ENCODE results near the gene RCBTB1. TPM values are rescaled to one million over a fixed set of nuclear protein-coding genes. Genes with fewer than 3 reads are reported as not detected.
"Not testable (repeated sequence)": the region's sequence is repeated elsewhere in the genome, so short reads cannot be mapped to it uniquely, and the experiment has no call there.

Gene RCBTB1
- total RNA-seq, 1 donor from 2014 or later: 24.2 TPM

DNA sequence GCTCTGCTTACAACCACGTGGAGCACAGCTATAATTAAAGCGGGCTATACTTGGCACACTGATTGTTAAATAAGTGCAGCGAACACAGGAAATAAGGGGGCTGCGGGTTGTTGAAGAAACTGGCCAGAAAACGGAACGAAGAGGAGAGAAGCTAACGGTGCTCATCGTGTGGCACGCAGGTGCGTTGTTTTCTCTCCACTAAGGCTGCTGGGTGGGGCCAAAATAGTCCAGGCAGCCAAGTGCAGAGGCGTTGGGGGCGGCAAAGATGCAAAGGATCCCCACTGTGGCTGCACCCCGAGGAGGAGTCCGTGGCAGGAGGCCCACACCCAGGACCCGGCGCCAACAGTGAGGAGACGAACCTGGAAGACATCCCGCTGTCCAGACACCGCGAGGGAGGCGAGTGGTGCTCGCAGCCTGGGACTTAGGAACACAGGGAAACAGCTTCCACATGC, 34.8 kb upstream of the RCBTB1 start:
- Mint-ChIP-seq H3K4me3 (no peak overlapping the region), H3K4me1 (peaks cover 7% of the 10 kb centered on the region), H3K9me3 (no peaks in the 10 kb centered on the region), H3K36me3 (no peaks in the 10 kb centered on the region), H3K27ac (no peak overlapping the region), H3K27me3 (ENCODE audit: low read depth) (no peaks in the 10 kb centered on the region)
- TF ChIP-seq, protein P1, sequence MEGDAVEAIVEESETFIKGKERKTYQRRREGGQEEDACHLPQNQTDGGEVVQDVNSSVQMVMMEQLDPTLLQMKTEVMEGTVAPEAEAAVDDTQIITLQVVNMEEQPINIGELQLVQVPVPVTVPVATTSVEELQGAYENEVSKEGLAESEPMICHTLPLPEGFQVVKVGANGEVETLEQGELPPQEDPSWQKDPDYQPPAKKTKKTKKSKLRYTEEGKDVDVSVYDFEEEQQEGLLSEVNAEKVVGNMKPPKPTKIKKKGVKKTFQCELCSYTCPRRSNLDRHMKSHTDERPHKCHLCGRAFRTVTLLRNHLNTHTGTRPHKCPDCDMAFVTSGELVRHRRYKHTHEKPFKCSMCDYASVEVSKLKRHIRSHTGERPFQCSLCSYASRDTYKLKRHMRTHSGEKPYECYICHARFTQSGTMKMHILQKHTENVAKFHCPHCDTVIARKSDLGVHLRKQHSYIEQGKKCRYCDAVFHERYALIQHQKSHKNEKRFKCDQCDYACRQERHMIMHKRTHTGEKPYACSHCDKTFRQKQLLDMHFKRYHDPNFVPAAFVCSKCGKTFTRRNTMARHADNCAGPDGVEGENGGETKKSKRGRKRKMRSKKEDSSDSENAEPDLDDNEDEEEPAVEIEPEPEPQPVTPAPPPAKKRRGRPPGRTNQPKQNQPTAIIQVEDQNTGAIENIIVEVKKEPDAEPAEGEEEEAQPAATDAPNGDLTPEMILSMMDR (IDR thresholded peaks at IDR 0.05; ENCODE audit: unreplicated experiment): no peak
- DNase-seq (ENCODE audit: low spot score in 2 of 2, unreplicated experiment in 2 of 2): no peak

GRCh38 chr13:49616676-49617065, 31.3 kb upstream of the RCBTB1 start:
- Mint-ChIP-seq H3K27ac (peak overlapping the region; percentile 80), H3K27me3 (ENCODE audit: low read depth) (no peaks in the 10 kb centered on the region), H3K9me3 (no peaks in the 10 kb centered on the region), H3K4me3 (no peak overlapping the region), H3K4me1 (peaks cover 7% of the 10 kb centered on the region), H3K36me3 (no peaks in the 10 kb centered on the region)
- TF ChIP-seq, protein P1 (IDR thresholded peaks at IDR 0.05; ENCODE audit: unreplicated experiment): no peak
- DNase-seq (ENCODE audit: low spot score in 2 of 2, unreplicated experiment in 2 of 2): no peak

DNA sequence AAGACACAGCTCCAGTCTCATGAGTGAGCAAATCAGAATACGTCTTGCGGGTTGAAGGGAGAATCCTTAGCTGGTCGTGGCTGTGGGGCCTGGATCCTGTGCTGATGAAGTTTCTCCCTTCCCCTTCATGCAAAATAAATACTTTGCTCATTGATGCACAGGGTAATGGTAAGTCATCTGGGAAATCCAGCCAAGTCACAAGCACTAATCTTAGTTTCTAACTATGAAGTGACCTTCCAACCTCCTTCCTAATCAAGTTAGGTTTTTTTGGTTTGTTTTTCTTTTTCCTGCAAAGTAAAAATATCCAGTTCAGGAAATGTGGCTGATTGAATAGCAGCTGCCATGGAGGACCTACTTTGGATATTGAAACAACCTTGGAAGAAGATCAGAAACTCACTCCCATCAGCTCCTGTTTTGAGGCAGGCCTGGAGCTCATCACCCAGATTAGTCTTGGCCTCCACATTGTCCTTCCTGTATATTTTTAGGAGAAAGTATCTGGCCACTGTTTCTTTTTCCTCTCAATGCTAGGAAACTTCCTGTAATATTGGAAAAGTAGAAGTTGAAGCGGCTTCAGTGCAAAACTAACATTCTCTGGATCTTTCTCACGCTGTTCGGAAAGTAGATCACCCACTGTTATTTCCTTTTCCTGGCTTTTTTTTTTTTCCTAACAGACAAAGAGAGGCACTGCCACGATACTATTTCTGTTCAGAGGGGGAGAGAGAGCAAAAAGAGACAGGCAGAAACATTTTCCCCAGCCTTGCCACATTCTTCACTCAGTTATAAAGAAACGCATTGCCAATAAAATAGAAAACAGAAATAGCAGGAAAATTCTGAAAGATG, 30.7 kb upstream of the RCBTB1 start:
- DNase-seq (ENCODE audit: low spot score in 2 of 2, unreplicated experiment in 2 of 2): no peak
- Mint-ChIP-seq H3K27me3 (ENCODE audit: low read depth) (no peaks in the 10 kb centered on the region), H3K36me3 (no peaks in the 10 kb centered on the region), H3K9me3 (no peaks in the 10 kb centered on the region), H3K4me3 (no peak overlapping the region), H3K27ac (peak overlapping the region; percentile 80), H3K4me1 (peaks cover 7% of the 10 kb centered on the region)
- TF ChIP-seq, protein P1 (IDR thresholded peaks at IDR 0.05; ENCODE audit: unreplicated experiment): no peak

- H3K27ac Mint-ChIP-seq; H3K36me3 Mint-ChIP-seq; DNase-seq (ENCODE audit: low spot score in 2 of 2, unreplicated experiment in 2 of 2); H3K4me3 Mint-ChIP-seq; H3K27me3 Mint-ChIP-seq (ENCODE audit: low read depth); H3K9me3 Mint-ChIP-seq: not testable (repeated sequence)
- peaks cover 11% of the 10 kb centered on the region for H3K4me1 Mint-ChIP-seq
Measured at GRCh38 chr13:49612042-49612441, 26.7 kb upstream of the RCBTB1 start.

DNA sequence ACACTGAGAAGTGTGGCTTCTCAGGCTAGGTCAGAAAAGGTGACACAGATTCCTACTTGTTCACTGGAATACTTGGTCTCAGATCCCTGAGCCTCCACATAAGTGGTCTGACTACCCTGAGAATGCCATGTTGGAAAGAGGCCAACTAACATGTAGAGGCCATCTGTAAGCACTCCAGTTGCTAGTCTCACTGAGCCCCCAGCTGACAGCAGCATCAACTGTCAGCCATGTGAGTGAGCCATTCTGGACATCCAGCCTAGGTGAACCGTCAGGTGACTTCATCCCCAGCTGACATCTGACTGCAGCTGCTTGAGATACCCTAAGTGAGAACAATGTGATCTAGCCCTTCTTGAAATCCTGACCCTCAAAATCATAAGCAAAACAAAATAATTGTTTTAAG, 24.8 kb upstream of the RCBTB1 start:
- H3K4me1 Mint-ChIP-seq: peaks cover 8% of the 10 kb centered on the region
- TF ChIP-seq, protein P1 (IDR thresholded peaks at IDR 0.05; ENCODE audit: unreplicated experiment): no peak
- no peaks in the 10 kb centered on the region for H3K27me3 Mint-ChIP-seq (ENCODE audit: low read depth)
- DNase-seq (ENCODE audit: low spot score in 2 of 2, unreplicated experiment in 2 of 2): no peak
- H3K27ac Mint-ChIP-seq: no peak overlapping the region
- no peak overlapping the region for H3K4me3 Mint-ChIP-seq
- H3K36me3 Mint-ChIP-seq: no peaks in the 10 kb centered on the region
- H3K9me3 Mint-ChIP-seq: no peaks in the 10 kb centered on the region

GRCh38 chr13:49608651-49609331, 23.4 kb upstream of the RCBTB1 start:
- Mint-ChIP-seq H3K27me3 (ENCODE audit: low read depth) (no peaks in the 10 kb centered on the region), H3K4me1 (peaks cover 14% of the 10 kb centered on the region), H3K27ac (no peak overlapping the region), H3K4me3 (no peak overlapping the region), H3K9me3 (no peaks in the 10 kb centered on the region), H3K36me3 (no peaks in the 10 kb centered on the region)
- no peak for DNase-seq (ENCODE audit: low spot score in 2 of 2, unreplicated experiment in 2 of 2)
- TF ChIP-seq, protein P1 (IDR thresholded peaks at IDR 0.05; ENCODE audit: unreplicated experiment): no peak
